Dermis microvascular lymphatic vessel endothelial cell (primary cell): ENCODE data around the gene CDA. TPM values are rescaled to one million over a fixed set of nuclear protein-coding genes. Genes with fewer than 3 reads are reported as not detected.
A peak's percentile ranks its signal among the peaks of the same experiment; 100 is the strongest.
"Not testable (repeated sequence)": the region's sequence is repeated elsewhere in the genome, so short reads cannot be mapped to it uniquely, and the experiment has no call there.

Experiments used
- DNase-seq, 2 donors: peaks; one replicate each; pipeline versions ENCODE4 v3.0.0 to v3.0.0-alpha.2; 2010; ENCODE audit warnings: low read depth in 2 of 2
- total RNA-seq: library from RNA; depleted of rRNA; stranded (reverse); fragments of >200 nt; gene quantifications from 2 replicates; pipeline ENCODE4 v1.2.1, GENCODE V29; 2014

CDA gene
- total RNA-seq, 1 donor from 2014 or later = 1.2 TPM

- DNase-seq = no peak
Observed at GRCh38 chr1:20586953-20587660, 1.8 kb upstream of the CDA start.

- DNase-seq = no peak
Observed at GRCh38 chr1:20587661-20588053, 1.2 kb upstream of the CDA start.

GRCh38 chr1:20589331-20590278, 708 bp downstream of the CDA start:
- DNase-seq = peak; percentile 22 to 43

- DNase-seq = no peak
Observed at GRCh38 chr1:20590306-20590777, 1.4 kb downstream of the CDA start.

- no peak for DNase-seq
Observed at GRCh38 chr1:20593756-20594155, 4.9 kb downstream of the CDA start.

GRCh38 chr1:20594746-20595145, 5.8 kb downstream of the CDA start:
- no peak for DNase-seq

GRCh38 chr1:20596106-20596505, 7.2 kb downstream of the CDA start:
- no peak for DNase-seq

- DNase-seq = peak in 1 of 2 donors; percentile 40
Observed at GRCh38 chr1:20597650-20598049, 8.8 kb downstream of the CDA start.

- no peak for DNase-seq
Observed at GRCh38 chr1:20600156-20600555, 11.3 kb downstream of the CDA start.

GRCh38 chr1:20601129-20601825, 12.4 kb downstream of the CDA start:
- DNase-seq = peak; percentile 23 to 27

- DNase-seq = no peak
Observed at GRCh38 chr1:20602851-20603450, 14.1 kb downstream of the CDA start.

- no peak for DNase-seq
Observed at GRCh38 chr1:20603504-20604464, 14.9 kb downstream of the CDA start.

- no peak for DNase-seq
Observed at GRCh38 chr1:20604678-20605077, 15.8 kb downstream of the CDA start.

GRCh38 chr1:20606801-20607570, 18.1 kb downstream of the CDA start:
- DNase-seq = not testable (repeated sequence)

GRCh38 chr1:20609541-20609940, 20.6 kb downstream of the CDA start:
- DNase-seq = no peak

- DNase-seq = no peak
Observed at GRCh38 chr1:20610970-20611369, 22.1 kb downstream of the CDA start.

- no peak for DNase-seq
Observed at GRCh38 chr1:20611652-20612051, 22.8 kb downstream of the CDA start.

GRCh38 chr1:20612221-20612746, 23.4 kb downstream of the CDA start:
- no peak for DNase-seq

GRCh38 chr1:20614131-20614579, 25.3 kb downstream of the CDA start:
- no peak for DNase-seq
